ENCODE results near the gene FOCAD. TPM values are rescaled to one million over a fixed set of nuclear protein-coding genes. Genes with fewer than 3 reads are reported as not detected.
A peak's percentile ranks its signal among the peaks of the same experiment; 100 is the strongest.
"Not testable (repeated sequence)": the region's sequence is repeated elsewhere in the genome, so short reads cannot be mapped to it uniquely, and the experiment has no call there.

Gene FOCAD
- total RNA-seq, 1 donor from 2014 or later: 28.4 TPM

DNA sequence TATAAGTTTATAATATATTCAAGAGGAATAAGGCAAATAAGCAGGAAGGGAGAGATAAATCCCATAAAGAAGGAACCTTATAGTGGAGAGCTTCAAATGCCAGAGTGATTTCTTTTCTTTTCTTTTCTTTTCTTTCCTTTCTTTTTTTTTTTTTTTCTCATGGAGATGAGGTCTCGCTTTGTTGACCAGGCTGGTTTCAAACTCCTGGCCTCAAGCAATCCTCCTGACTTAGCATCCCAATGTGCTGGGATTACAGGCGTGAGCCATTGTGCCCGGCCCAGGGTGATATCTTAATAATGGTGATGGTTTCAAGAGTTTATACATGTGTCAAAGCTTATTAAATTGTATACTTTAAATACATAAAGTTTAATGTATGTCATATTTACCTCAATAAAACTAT is 19.6 kb upstream of the FOCAD start:
- Histone ChIP-seq H3K4me3 (ENCODE audit: low read depth, low read length) (no peak overlapping the region), H3K27me3 (ENCODE audit: control insufficient read depth, insufficient read depth, low read length) (no peaks in the 10 kb centered on the region), H3K36me3 (ENCODE audit: control insufficient read depth, insufficient read depth, low read length) (no peaks in the 10 kb centered on the region)
- DNase-seq (ENCODE audit: low read depth): no peak
- TF ChIP-seq, protein P1, sequence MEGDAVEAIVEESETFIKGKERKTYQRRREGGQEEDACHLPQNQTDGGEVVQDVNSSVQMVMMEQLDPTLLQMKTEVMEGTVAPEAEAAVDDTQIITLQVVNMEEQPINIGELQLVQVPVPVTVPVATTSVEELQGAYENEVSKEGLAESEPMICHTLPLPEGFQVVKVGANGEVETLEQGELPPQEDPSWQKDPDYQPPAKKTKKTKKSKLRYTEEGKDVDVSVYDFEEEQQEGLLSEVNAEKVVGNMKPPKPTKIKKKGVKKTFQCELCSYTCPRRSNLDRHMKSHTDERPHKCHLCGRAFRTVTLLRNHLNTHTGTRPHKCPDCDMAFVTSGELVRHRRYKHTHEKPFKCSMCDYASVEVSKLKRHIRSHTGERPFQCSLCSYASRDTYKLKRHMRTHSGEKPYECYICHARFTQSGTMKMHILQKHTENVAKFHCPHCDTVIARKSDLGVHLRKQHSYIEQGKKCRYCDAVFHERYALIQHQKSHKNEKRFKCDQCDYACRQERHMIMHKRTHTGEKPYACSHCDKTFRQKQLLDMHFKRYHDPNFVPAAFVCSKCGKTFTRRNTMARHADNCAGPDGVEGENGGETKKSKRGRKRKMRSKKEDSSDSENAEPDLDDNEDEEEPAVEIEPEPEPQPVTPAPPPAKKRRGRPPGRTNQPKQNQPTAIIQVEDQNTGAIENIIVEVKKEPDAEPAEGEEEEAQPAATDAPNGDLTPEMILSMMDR (IDR thresholded peaks at IDR 0.05; ENCODE audit: insufficient read depth, low read length, severe bottlenecking): no peak
- no peak for FAIRE-seq

DNA sequence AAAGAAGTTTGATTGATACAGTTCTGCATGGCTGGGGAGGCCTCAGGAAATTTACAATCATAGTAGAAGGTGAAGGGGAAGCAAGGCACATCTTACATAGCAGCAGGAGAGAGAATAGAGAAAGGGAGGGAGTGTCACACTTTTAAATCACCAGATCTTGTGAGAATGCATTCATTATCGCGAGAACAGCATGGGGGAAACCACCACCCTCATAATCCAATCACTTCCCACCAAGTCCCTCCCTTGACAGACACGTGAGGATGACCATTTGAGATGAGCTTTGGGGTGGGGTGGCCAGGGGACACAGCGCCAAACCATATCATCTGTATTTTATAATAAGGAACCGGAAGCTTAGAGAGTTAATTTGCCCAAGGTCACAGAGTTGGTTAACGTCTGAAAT is 13.7 kb upstream of the FOCAD start:
- TF ChIP-seq, protein P1 (IDR thresholded peaks at IDR 0.05; ENCODE audit: insufficient read depth, low read length, severe bottlenecking): no peak
- FAIRE-seq (no peak), DNase-seq (ENCODE audit: low read depth) (no peak)
- H3K36me3 ChIP-seq (ENCODE audit: control insufficient read depth, insufficient read depth, low read length): no peaks in the 10 kb centered on the region
- H3K27me3 ChIP-seq (ENCODE audit: control insufficient read depth, insufficient read depth, low read length): no peaks in the 10 kb centered on the region
- H3K4me3 ChIP-seq (ENCODE audit: low read depth, low read length): no peak overlapping the region

DNA sequence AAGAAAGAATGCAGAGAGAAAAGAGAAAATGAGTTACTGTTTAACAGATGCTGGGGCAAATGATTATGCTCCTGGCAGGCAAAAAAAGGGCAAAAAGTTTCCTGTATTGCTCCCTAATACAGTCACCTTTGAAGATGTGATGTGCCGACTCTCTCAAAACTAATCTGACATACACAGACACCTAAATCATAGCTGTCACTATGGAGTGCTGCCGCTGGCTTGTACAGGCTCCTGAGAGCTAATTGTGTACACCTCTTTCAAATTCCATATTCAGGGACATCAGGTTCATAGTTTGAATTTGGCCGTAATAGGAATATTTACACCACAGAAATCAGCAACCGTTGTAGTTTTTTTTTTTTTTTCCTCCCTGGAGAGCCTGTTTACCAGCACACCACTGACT is 12.4 kb upstream of the FOCAD start:
- no peak overlapping the region for H3K4me3 ChIP-seq (ENCODE audit: low read depth, low read length)
- no peaks in the 10 kb centered on the region for H3K27me3 ChIP-seq (ENCODE audit: control insufficient read depth, insufficient read depth, low read length)
- no peaks in the 10 kb centered on the region for H3K36me3 ChIP-seq (ENCODE audit: control insufficient read depth, insufficient read depth, low read length)
- DNase-seq (ENCODE audit: low read depth) (no peak), FAIRE-seq (no peak)
- TF ChIP-seq, protein P1 (IDR thresholded peaks at IDR 0.05; ENCODE audit: insufficient read depth, low read length, severe bottlenecking): no peak

DNA sequence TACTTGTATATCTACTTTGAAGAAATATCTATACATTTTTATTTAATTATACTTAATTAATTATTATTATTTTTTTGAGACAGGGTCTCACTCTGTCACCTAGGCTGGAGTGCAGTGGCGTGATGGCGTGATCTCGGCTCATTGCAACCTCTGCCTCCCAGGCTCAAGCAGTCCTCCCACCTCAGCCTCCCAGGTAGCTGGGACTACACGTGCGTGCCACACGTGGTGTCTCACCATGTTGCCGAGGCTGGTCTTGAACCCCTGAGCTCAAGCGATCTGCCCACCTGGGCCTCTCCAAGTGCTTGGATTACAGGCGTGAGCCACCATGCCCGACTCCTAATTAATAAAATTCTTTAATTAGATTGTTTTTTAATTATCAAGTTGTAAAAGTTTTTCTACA is 10.5 kb upstream of the FOCAD start:
- H3K27me3 ChIP-seq (ENCODE audit: control insufficient read depth, insufficient read depth, low read length); H3K36me3 ChIP-seq (ENCODE audit: control insufficient read depth, insufficient read depth, low read length); FAIRE-seq; DNase-seq (ENCODE audit: low read depth); H3K4me3 ChIP-seq (ENCODE audit: low read depth, low read length): not testable (repeated sequence)

DNA sequence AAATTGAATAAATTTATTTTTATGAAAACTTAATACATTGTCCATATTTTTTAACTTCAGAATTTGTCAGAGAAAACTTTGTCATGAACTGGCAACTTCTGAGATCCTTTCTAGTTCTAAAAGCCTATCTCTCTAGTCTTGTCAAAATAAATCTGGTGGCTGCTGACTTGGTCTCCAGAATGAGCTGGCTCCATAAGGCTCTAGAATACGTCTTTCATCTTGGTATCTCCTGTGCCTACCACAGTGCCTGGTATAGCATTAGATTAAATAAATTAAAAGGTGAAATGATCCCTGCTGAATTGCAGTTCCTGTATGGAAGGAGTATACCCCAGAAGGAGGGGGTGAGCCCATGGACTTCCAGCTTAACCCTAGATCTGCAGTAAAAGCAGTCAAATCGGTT is 2.6 kb upstream of the FOCAD start:
- TF ChIP-seq, protein P1 (IDR thresholded peaks at IDR 0.05; ENCODE audit: insufficient read depth, low read length, severe bottlenecking): no peak
- FAIRE-seq (no peak), DNase-seq (ENCODE audit: low read depth) (no peak)
- Histone ChIP-seq H3K27me3 (ENCODE audit: control insufficient read depth, insufficient read depth, low read length) (no peaks in the 10 kb centered on the region), H3K4me3 (ENCODE audit: low read depth, low read length) (no peak overlapping the region), H3K36me3 (ENCODE audit: control insufficient read depth, insufficient read depth, low read length) (no peaks in the 10 kb centered on the region)

DNA sequence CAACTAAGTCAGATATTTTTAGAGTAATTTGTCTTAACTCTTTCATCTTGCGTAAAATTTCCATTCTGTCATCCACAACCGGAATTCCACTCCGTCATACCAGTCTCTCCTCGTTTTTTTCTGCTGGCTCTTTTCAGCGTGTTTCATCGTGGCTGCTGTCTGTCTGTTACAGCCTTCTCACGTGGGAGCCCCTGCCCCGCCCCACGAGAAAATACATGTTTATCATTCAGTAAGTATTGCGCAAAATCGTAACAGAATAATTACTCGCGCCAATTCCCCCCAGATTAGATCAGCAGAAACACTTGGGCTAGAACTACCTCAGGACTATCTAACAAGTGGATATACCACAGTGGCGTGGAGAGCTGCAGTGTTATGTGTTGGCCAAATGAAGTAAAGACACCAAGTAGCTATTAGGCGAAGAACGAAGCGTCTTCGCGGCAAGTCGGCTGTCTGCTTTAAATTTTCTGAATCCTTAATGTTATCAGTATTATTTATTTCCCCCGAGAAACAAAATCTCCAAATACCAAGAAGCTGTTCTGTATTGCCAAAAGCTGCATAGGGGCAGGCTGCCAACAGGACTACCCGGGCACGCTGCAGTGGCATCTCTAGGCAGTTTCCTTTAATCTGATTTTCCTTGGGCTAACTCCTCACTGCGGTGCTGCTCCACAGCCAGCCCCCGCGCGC is 566 bp upstream of the FOCAD start:
- peak; percentile 71 for DNase-seq (ENCODE audit: low read depth)
- Histone ChIP-seq H3K4me3 (ENCODE audit: low read depth, low read length) (peak overlapping the region; percentile 80), H3K36me3 (ENCODE audit: control insufficient read depth, insufficient read depth, low read length) (no peaks in the 10 kb centered on the region), H3K27me3 (ENCODE audit: control insufficient read depth, insufficient read depth, low read length) (no peaks in the 10 kb centered on the region)
- TF ChIP-seq, protein P1 (IDR thresholded peaks at IDR 0.05; ENCODE audit: insufficient read depth, low read length, severe bottlenecking): no peak
- FAIRE-seq: no peak

Measured in bronchial epithelial cell (primary cell).